GM12874 (cell line): ENCODE results near the gene CACNB4.

ENCODE experiments used
- CTCF ChIP-seq: IDR thresholded peaks from 2 replicates; pipeline ENCODE4 v1.5.1; 2011; ENCODE audit warnings: low read depth, mild to moderate bottlenecking, control low read depth, low read length, moderate library complexity; ENCODE audit not compliant: insufficient read depth

Gene CACNB4

DNA sequence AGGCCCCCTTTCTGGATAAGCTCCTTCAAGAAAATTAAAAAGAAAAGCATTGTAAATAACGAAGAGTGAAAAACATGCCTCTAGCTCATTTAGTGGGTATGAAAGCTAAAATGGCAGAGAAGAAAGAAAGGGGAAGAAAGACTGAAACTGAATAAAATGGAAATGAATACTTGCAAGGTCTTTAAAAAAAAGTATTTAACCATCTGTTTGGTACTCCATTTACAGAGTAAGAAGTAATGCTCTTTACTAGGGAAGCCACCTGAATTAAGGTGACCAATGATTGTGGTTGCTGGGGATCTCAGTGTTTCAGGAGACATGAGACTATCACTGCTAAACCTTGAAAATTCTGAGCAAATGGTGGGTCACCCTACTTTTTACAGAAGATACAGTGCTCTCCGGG, 253.0 kb downstream of the CACNB4 start:
- no peak for TF ChIP-seq CTCF

DNA sequence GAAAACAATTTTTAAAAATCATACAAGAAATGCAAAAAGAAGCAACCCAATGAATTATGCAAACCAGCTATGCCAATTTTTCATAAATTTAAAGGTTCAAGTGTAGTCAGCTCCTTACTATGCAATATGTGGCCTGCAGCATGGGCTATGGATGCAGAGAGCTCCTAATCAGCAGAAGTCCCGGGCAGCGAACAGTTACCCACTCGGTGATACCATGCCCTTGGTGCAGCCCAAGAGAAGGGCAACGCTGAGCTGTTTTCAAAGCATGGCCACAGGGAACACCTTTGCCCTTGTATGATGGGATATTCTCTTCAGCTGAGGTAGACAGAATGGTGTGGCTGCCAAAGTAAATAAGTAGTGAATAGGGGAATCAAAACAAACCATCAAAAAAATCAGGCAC, 253.4 kb downstream of the CACNB4 start:
- no peak for TF ChIP-seq CTCF

DNA sequence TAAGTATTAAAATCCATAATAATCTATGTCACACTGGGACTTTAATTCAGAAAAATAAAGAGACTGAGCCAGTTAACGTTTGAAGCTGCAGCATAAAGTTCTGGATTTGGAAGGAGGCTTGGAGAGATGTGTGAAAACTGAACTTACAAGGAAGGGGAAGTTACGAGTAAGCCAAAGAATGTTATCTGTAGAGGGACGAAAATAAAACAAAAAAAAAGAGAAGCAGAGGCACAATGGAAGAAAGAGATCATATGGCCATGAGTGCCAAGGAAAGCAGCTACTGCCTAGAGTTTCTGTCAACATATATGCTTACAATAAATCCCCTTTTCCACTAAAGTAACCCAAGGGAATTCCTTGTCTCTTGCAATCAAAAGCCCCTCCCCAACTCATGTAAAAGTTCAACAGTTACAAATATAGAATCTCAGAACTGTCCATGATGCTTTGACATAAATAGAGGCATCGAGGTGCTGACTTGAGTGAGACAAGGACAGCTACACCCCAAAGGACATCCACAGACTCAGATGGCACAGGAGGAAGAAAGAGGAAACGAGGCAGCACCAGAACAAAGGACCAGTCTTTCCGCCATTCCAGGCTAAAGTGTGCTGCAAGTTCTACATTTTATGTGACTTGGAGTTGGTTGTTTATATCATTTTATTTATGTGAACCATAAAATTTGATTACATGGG, 254.5 kb downstream of the CACNB4 start:
- TF ChIP-seq CTCF, result no peak

DNA sequence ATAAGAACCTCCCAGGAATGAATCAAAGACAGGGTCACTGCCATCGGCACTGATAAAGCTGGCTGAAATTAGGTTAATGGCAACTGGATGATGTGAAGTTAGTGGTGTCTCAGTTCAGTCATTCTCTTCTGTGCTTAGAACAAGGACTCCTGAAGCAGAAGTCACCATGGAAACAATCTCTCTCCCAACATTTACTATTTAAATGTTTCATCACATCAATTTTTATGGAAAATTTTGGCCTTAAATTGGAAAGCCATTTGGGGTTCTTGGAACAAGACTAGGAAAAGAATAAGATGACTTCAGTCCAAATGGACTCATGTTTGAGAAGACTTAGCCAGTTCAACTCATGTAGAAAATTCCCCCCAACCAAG, 255.2 kb downstream of the CACNB4 start:
- no peak for TF ChIP-seq CTCF

DNA sequence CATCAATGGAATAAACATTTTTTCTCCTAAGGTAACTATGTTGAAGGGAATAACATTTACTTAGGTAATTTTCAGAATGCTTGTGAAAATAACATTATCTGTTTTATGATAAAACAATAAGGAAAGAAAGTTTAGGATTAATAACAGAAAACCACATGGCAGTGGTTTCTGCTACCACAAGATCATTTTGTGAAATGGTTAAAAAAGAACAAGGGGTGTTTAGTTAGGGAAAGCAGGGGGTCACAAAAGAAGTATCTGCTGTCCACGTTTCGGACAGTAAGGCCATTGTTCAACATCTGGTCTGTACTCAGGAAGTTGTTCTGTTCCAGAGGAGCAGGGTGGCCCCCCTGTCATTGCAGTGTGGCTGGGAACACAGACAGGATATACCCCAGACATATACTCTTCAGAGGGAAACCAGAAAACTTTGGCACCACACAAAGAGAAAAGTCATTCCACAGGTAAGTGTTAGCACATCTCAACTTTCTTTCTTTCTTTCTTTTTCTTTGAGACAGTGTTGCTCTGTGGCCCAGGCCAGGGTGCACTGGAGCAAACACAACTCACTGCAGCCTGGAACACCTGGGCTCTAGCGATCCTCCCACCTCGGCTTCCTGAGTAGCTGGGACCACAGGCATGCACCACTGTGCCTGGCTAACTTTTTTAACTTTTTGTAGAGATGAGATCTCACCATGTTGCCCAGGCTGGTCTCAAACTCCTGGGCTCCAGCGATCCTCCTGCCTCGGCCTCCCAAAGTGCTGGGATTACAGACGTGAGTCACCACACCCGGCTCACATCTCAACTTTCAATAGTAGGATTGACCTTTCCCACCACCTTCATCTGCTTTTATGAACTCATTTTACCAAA, 255.8 kb downstream of the CACNB4 start:
- no peak for TF ChIP-seq CTCF

GRCh38 chr2:151841047-151841424, 257.8 kb downstream of the CACNB4 start:
- TF ChIP-seq CTCF, result no peak

DNA sequence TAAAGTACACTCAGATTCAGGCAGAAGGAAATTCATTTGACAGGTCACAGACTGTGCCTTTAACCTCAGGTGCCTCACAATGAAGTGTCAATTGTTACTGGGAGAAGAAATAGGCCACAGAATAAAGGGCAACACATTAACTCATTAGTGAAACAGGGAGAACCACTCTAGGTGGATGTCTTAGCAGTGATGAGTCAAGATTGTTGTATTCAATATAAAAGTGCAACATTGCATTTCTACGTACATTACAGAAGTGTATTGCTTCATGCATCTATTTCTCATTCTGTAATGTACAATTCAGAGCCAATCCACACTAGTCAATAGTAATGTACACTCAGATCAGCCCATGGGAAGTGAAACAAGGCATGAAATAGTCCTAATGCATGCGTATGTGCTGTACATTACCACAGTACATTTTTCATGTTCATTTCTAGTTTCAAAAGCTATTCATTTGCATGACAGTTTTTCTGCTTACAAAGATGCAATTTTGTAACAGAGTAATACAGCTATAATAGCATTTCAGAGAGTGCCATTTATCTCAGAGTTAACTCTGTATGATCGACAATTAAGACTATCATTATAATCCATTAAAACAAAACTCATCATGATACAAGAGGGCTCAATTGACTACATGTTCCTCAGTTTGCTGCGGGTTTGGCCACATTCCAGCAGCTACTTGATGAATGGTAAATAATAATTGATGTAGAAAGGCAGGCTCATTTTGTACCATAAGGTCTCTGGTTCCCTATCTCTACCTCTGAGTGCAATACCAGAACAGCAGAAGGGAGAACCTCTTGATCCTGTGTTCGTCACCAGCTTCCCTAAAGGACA, 258.4 kb downstream of the CACNB4 start:
- TF ChIP-seq CTCF, result no peak
